ELR (cell line): Measurements from ENCODE around the gene ME3.

Experiments used
- DNase-seq: peaks from one replicate; pipeline ENCODE4 v3.0.0-alpha.2; 2015; ENCODE audit warnings: low read depth

Gene ME3

GRCh38 chr11:86514453-86514852 lies 158.0 kb downstream of the ME3 start:
- no peak for DNase-seq

- DNase-seq = no peak
Observed at GRCh38 chr11:86513746-86514373, 158.6 kb downstream of the ME3 start.

- no peak for DNase-seq
Observed at GRCh38 chr11:86513138-86513537, 159.3 kb downstream of the ME3 start.

- DNase-seq = peak; percentile 34
Observed at GRCh38 chr11:86511086-86511551, 161.3 kb downstream of the ME3 start.

GRCh38 chr11:86510674-86511073 lies 161.7 kb downstream of the ME3 start:
- DNase-seq = no peak

GRCh38 chr11:86510097-86510496 lies 162.3 kb downstream of the ME3 start:
- no peak for DNase-seq

GRCh38 chr11:86509588-86509974 lies 162.8 kb downstream of the ME3 start:
- DNase-seq = no peak

GRCh38 chr11:86508604-86509587 lies 163.5 kb downstream of the ME3 start:
- peak; percentile 78 for DNase-seq

GRCh38 chr11:86507249-86507845 lies 165.1 kb downstream of the ME3 start:
- no peak for DNase-seq

GRCh38 chr11:86506235-86506634 lies 166.2 kb downstream of the ME3 start:
- DNase-seq = no peak

GRCh38 chr11:86503131-86503530 lies 169.3 kb downstream of the ME3 start:
- DNase-seq = no peak

GRCh38 chr11:86502137-86502642 lies 170.2 kb downstream of the ME3 start:
- DNase-seq = no peak

- DNase-seq = no peak
Observed at GRCh38 chr11:86500500-86501140, 171.8 kb downstream of the ME3 start.

GRCh38 chr11:86499723-86500129 lies 172.7 kb downstream of the ME3 start:
- DNase-seq = no peak

- DNase-seq = no peak
Observed at GRCh38 chr11:86497836-86498235, 174.6 kb downstream of the ME3 start.

GRCh38 chr11:86497310-86497709 lies 175.1 kb downstream of the ME3 start:
- peak; percentile 21 for DNase-seq

GRCh38 chr11:86495351-86495750 lies 177.1 kb downstream of the ME3 start:
- no peak for DNase-seq

- DNase-seq = no peak
Observed at GRCh38 chr11:86492370-86493010, 179.9 kb downstream of the ME3 start.

- DNase-seq = no peak
Observed at GRCh38 chr11:86491027-86491426, 181.4 kb downstream of the ME3 start.

GRCh38 chr11:86490582-86490981 lies 181.8 kb downstream of the ME3 start:
- DNase-seq = no peak

- DNase-seq = no peak
Observed at GRCh38 chr11:86489442-86489841, 183.0 kb downstream of the ME3 start.

- no peak for DNase-seq
Observed at GRCh38 chr11:86488553-86488952, 183.9 kb downstream of the ME3 start.
